ENCODE measurements around the gene SLC22A23.

DNA sequence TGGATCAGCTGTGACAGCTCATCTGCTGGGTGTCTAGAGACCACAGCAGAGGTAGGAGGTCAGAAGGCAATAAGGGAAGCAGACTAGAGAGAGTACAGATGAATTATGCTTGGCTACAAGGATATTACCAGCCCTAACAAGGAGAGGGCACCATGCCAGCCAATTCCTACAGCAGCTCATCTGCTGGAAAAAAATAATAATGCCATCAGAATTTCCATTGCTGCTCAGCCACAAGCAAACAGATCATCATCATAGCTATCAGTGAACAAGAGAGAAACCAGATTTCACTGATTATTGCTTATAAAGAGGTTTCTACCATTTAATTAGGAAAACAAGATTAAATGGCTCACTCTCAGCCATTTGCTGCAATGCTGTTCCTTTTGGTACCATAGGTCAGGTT lies 131.6 kb downstream of the SLC22A23 start:
- no peak for TF ChIP-seq EZH2 (IDR thresholded peaks at IDR 0.05; ENCODE audit: insufficient read depth, poor library complexity, severe bottlenecking)
- TF ChIP-seq EZH2phosphoT487 (IDR thresholded peaks at IDR 0.05; ENCODE audit: insufficient read depth, low read depth) = no peak
